Right forelimb (tissue), 1 donor: Measurements from ENCODE around the gene OR2M3.
"Not testable (repeated sequence)": the region's sequence is repeated elsewhere in the genome, so short reads cannot be mapped to it uniquely, and the experiment has no call there.

Experiments used
- DNase-seq: peaks from one replicate; pipeline ENCODE4 v3.0.0-alpha.2; 2018

OR2M3 gene, protein sequence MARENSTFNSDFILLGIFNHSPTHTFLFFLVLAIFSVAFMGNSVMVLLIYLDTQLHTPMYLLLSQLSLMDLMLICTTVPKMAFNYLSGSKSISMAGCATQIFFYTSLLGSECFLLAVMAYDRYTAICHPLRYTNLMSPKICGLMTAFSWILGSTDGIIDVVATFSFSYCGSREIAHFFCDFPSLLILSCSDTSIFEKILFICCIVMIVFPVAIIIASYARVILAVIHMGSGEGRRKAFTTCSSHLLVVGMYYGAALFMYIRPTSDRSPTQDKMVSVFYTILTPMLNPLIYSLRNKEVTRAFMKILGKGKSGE

DNA sequence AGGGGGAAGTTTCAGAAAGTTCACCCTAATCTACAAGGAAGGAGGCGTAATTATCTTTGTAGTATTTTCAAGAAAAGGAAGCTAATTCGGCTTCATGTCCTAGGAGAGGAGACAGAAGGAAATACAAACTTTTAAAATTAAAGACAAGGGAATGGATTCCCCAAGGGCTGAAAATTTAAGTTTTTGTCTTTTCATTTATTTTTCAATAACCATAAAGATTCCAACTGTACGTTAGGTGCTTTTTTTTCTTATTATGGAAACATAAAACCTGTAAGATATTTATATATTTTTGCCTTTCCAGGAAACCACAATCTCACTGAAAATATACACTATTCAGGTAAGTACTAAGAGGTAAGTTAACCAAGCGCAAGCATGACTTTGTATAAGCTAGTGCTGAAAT is at the start of gene OR2M3:
TSS of gene OR2M3 (plus strand) at position 301 of the 400 bp plus-strand sequence. CDS start 5,803 bp downstream, outside the sequence.
- DNase-seq: no peak

DNA sequence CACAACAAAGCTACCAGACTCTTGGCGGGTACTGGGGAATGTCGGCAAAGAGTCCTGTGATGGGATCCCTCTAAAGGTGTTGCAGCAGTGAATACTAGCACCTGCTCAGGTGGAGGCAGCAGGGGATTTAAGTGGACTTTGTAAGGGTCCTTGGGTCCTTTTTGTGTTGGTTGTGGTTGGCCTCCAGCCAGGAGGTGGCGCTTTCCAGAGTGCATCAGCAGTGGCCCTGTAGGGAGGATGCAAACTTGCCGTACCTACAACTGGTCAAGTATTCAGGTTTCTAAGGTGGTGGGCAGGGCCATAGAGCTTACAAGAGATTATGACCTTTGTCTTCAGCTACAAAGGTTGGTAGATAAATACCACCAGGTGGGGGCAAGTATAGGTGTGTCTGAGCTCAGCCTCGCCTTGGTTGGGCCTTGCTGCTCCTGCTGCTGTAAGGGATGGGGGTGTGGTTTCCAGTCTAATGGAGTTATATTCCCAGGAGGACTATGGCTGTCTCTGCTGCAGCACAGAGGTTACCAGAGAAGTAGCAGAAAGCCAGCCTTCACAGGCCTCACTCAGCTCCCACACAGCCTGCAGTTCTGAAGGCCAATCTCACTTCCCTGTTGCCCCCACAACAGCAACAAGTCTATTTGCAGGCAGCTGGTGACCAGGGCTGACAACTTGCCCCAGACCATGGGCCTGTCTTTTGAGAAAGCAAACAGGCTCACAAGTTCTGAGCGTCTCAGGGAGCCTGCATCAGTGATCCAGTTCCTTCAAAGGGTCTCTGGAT is 44.8 kb upstream of the OR2M3 start:
- no peak for DNase-seq

DNA sequence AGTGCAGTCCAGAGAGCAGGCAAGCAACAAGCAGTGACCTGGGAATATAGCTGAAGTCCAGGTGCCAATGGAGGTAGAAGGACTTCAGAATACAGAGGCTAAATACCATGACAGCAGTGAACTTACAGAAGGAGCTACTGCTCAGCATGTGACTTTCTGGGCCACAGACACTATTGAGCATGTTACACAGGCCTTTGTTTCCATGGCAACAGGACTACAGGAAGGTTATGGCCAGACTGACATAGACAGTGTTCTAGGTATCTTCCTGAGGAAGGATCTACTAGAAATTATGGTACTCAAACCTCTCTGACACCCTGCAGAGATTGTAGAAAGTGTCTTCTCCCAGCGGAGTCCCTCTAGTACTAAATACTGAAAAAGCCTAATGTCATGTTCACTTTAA is 41.1 kb upstream of the OR2M3 start:
- no peak for DNase-seq

DNA sequence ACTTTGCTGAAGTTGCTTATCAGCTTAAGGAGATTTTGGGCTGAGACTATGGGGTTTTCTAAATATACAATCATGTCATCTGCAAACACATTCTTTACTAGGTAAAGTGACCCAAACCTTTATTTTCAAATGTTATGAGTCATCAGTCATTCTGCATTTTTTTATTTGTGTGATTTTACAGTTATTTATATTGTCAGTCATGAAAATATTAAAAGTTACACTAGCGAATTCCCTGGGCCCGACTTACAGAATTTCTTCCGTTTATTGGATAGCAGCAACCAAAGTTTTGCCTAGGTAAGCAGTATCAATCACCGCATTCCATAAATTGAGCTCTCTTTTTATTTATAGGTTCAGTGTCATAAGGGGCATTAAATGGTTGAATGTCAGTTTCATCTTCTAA is 38.3 kb upstream of the OR2M3 start:
- no peak for DNase-seq

DNA sequence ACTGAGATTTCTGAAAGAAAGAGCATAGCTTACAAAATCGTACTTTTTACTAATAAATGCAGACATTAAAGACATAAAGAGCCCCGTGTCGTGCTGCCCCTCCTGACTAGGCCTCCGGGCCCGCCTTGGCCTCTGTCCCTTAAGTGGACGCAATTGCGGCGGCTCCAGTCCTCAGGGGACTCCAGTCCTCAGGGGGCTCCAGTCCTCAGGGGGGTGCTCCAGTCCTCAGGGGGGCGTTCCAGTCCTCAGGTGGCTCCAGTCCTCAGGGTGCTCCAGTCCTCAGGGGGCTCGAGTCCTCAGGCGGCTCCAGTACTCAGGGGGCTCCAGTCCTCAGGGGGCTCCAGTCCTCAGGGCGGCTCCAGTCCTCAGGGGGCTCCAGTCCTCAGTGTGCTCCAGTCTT is 33.0 kb upstream of the OR2M3 start:
- no peak for DNase-seq

DNA sequence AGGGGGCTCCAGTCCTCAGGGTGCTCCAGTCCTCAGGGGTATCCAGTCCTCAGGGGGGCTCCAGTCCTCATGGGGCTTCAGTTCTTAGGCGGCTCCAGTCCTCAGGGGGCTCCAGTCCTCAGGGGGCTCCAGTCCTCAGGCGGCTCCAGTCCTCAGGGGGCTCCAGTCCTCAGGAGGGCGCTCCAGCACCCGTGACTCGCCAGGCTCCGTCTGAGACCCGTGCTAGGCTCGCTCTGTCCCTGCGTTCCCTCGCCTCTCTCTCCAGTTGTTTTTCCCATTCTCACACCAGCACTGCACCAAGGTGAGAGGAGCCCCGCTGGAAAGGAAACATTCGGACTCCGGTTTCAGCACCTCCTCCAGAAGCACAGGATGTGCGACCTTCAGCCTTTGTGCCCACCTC is 31.9 kb upstream of the OR2M3 start:
- DNase-seq: no peak

DNA sequence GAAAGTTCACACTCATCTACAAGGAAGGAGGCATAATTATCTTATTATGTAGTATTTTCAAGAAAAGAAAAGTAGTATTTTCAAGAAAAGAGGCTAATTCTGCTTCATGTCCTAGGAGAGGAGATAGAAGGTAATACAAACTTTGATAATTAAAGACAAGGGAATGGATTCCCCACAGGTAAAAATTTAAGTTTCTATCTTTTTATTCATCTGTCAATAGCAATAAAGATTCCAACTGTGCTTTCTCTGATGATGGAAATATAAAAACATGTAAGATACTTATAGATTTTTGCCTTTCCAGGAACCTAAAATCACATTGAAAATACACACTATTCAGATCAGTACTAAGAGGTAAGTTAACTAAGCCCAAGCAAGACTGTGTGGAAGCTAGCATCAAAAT is 22.5 kb upstream of the OR2M3 start, which contains the start of gene OR2M2:
TSS of gene OR2M2 (plus strand) at position 301 of the 400 bp plus-strand sequence. CDS start 5,165 bp downstream, outside the sequence.
- no peak for DNase-seq

DNA sequence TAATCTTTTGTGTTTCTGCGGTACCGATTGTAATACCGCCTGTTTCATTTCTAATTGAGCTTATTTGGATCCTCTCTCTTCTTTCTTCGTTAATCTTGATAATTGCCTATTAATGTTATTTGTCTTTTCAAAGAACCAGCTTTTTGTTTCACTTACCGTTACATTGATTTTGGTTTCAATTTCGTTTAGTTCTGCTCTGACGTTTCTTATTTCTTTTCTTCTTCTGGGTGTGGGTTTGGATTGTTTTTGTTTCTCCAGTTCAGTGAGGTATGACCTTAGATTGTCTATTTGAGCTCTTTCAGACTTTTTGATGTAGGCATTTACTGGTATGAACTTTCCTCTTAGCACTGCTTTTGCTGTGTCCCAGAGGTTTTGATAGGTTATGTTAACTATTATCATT is 13.1 kb upstream of the OR2M3 start:
- DNase-seq: no peak

DNA sequence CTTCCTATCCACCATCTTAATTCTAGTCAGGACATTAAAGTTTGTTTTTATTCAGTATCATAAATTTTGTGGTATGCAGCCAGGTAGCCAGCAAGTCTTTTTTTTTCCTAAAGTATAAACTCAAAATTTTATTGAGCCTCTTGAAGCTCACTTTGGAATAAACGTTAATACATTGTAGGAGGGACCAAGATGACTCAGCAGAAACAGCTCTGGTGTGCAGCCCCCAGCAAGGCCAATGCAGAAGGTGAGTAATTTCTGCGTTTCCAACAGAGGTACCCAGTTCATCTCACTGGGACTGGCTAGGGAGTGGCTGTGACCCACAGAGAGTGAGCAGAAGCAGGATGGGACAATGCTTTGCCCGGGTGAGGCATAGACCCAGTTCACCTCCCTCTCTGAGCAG is 9.7 kb upstream of the OR2M3 start:
- no peak for DNase-seq

DNA sequence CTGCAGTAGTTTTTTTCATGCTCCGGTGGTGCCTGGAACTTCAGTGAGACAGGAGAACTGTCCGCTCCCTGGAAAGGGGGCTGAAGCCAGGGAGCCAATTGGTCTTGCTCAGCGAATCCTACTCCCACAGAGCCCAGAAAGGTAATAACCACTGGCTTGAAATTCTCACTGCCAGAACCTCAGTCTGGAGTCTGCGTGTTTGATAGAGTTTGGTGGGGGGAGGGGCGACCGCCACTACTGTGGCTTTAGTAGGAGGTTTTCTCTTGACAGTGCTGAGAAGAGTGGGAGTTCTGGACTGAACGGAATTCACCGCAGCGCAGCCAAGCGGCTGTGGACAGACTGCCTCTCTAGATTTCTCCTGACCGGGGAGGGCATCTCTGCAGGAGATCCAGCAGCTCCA is 8.0 kb upstream of the OR2M3 start:
- DNase-seq: no peak

DNA sequence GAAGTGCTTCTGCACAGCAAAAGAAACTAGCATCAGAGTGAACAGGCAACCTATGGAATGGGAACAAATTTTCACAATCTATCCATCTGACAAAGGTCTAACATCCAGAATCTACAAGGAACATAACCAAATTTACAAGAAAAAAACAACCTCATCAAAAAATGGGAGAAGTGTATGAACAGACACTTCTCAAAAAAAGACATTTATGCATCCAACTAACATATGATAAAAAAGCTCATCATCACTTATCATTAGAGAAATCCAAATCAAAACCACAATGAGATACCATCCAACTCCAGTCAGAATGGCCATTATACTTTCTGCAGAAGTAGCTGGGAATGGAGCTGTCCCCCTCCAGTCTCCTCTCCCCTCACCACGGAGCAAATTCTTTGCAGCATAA is 2.9 kb upstream of the OR2M3 start:
- no peak for DNase-seq

DNA sequence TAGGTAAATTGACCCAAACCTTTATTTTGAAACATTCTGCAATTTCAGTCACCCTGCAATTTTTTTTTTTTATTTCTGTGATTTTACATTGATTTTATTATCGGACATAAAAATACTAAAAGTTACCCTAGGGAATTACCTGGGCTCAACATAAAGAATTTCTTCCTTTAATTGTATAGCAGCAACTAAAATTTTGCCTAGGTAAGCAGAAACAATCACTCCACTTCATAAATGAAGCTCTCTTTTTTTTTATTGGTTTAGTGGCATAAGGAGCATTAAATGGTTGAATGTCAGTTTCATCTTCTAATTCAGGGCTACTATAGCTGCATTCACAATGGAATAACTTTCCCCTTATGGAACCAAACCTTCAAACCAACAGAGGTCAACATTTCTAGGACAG is 18.8 kb downstream of the OR2M3 start:
- no peak for DNase-seq

DNA sequence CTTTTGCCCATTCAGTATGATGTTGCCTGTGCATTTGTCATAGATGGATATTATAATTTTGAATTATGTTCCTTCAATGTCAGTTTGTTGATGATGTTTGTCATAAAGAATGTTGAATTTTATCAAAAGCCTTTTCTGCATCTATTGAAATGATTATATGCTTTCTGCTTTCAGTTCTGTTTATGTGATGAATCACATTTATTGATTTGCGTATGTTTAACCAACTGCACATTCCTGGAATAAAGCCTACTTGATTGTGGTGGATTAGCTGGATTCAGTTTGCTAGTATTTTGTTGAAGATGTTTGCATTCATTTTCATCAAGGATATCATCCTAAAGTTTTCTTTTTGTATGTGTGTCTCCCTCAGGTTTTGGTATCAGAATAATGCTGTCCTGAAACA is 28.5 kb downstream of the OR2M3 start:
- no peak for DNase-seq

DNA sequence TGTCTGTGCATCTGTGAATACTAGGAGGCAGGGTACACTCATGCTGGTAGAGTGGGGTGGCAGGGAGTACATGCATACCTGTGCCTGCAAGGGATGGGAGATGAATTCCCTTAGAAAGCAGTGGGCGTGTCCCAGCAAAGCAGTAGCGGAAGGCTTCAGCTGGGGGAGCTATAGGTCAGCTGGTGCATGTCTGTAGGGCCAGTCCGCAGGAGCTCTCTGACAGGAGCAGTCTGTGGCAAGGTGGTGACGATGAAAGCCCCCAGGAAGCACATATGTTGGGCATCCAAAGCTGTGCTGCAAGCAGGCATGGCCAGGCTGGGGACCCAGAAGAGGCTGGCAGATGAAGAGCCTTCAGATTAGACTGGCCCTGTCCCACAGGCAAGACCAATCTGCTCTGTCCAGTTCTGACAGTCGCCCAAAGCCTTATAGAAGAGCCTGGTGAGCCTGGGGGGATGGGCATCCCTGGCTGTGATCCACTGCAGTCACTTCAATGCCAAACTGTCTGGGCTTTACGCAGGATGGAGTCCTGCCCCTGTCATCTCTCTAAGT is 32.4 kb downstream of the OR2M3 start:
- no peak for DNase-seq

DNA sequence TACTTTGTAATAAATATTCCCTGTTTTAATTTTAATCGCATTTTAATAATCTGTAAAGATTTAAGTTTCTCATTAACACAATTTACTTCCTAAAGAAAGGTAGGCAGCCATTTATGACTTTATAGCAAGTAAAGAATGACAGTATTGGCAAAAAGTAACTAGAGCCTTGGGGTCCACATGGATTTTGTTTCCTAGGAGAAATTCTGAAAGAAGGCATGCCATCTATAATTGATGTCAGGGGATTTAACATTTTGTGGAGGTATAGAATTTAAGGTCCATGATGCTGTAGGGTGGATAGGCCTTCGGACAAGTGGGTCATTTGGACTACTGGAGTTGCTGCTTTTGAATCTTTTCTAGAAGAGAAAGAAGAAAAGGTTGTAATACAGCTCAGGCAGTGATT is 34.1 kb downstream of the OR2M3 start, which contains the start of gene OR2M4:
TSS of gene OR2M4 (plus strand) at position 301 of the 400 bp plus-strand sequence. CDS start 7,512 bp downstream, outside the sequence.
- no peak for DNase-seq

DNA sequence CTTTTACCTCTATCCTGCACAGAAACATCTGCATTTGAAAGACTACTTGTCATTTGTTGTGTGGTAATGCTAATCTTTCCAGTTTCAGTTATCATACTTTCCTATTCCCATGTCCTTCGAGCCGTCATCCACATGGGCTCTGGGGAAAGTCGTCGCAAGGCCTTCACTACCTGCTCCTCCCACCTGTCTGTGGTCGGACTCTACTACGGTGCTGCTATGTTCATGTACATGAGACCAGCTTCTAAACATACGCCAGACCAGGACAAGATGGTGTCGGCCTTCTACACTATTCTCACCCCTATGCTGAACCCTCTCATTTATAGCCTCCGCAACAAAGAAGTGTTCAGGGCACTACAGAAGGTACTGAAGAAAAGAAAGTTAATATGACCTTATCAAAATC is 42.4 kb downstream of the OR2M3 start:
- DNase-seq: no peak

DNA sequence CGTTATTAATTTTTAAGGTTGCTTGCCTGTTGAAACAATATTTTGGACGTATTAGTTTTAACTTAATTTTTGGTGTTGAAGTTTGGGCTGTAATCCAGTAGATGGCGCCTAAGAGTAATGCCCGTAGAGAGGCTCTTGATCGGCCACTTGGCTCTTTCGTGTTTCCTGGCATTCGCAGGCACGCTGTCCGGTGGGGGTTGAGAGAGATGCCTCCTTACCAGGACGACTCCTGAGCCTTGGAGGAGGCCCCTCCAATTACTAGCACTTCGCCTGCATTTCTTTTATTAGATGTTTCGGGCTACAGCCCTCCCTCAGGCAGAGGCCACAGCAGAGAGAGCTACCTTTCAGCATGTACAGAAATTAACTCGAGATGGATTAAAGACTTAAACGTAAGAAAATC is 46.1 kb downstream of the OR2M3 start:
- no peak for DNase-seq

DNA sequence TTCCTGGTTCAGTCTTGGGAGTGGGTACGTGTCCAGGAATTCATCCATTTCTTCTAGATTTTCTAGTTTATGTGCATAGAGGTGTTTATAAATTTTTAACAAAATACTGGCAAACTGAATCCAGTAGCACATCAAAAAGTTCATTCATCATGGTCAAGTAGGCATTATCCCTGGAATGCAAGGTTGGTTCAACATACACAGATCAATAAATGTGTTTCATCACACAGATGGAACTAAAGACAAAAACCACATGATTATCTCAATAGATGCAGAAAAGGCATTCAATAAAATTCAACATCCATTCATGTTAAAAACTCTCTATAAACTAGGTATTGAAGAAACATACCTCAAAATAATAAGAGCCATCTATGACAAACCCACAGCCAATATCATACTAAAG is 62.2 kb downstream of the OR2M3 start:
- DNase-seq: not testable (repeated sequence)
